H1 (cell line): Measurements from ENCODE around the gene DMBX1. TPM values are rescaled to one million over a fixed set of nuclear protein-coding genes. Genes with fewer than 3 reads are reported as not detected.

Source experiments
- CTCF ChIA-PET: fragments of 300-600 bp; sonication (Branson Sonifier 250); formaldehyde crosslinking; loops from one replicate; lab custom pipeline; 2021; ENCODE audit not compliant: partially characterized antibody; lab: Charles Lee
- POLR2A ChIA-PET: fragments of 300-600 bp; sonication (Branson Sonifier 250); formaldehyde crosslinking; loops from one replicate; lab custom pipeline; 2021; ENCODE audit warnings: inconsistent platforms; ENCODE audit not compliant: partially characterized antibody; lab: Charles Lee
- DNase-seq, 2 experiments: peaks; one replicate each; pipeline versions ENCODE4 v3.0.0 to v3.0.0-alpha.2; 2010 to 2022; ENCODE audit warnings: low spot score in 2 of 2, low read depth in 1 of 2, mixed read lengths in 1 of 2
- FAIRE-seq: peaks from 2 replicates; lab custom pipeline; 2011; peaks lifted over from hg19 to GRCh38; lab: Jason Lieb, UNC
- H2AFZ ChIP-seq: 2 replicates; pipeline ENCODE4 v1.8.1; 2012; ENCODE audit warnings: low read length, inconsistent platforms
- H2AK5ac ChIP-seq: 2 replicates; pipeline ENCODE4 v1.6.1; 2013; ENCODE audit warnings: low read depth, low read length
- H2BK120ac ChIP-seq: replicated peaks from 2 replicates; pipeline ENCODE3; 2013; ENCODE audit warnings: low read depth, low read length, inconsistent platforms
- H2BK12ac ChIP-seq: 2 replicates; pipeline ENCODE4 v1.6.1; 2013; ENCODE audit warnings: low read depth, low read length
- H2BK15ac ChIP-seq: 2 replicates; pipeline ENCODE4 v1.6.1; 2013; ENCODE audit warnings: low read length
- H2BK20ac ChIP-seq: 2 replicates; pipeline ENCODE4 v1.6.1; 2013; ENCODE audit warnings: low read length
- H2BK5ac ChIP-seq: 2 replicates; pipeline ENCODE4 v1.6.1; 2013; ENCODE audit warnings: low read depth, low read length
- H3K14ac ChIP-seq: 2 replicates; pipeline ENCODE4 v1.6.1; 2013; ENCODE audit warnings: inconsistent platforms; ENCODE audit not compliant: insufficient read length
- H3K18ac ChIP-seq: 2 replicates; pipeline ENCODE4 v1.6.1; 2013; ENCODE audit warnings: low read length; ENCODE audit errors: extremely low read depth
- H3K23ac ChIP-seq: 2 replicates; pipeline ENCODE4 v1.6.1; 2013; ENCODE audit warnings: inconsistent platforms; ENCODE audit not compliant: insufficient read length
- H3K23me2 ChIP-seq: 2 replicates; pipeline ENCODE4 v1.6.1; 2013; ENCODE audit warnings: low read depth, low read length
- H3K27ac ChIP-seq: 2 replicates; pipeline ENCODE4 v1.6.1; 2011; ENCODE audit warnings: low read depth, low read length, inconsistent platforms
- H3K27me3 ChIP-seq, 4 experiments: replicated peaks in 1 of 4; 1 replicate in 1 of 4; 2 replicates in 3 of 4; pipeline versions ENCODE4 v1.6.1 to v1.8.1; 2011 to 2013; ENCODE audit warnings: low read length in 3 of 4, mild to moderate bottlenecking in 3 of 4, inconsistent platforms in 2 of 4, mixed read lengths in 2 of 4, moderate library complexity in 1 of 4; ENCODE audit not compliant: control insufficient read depth in 3 of 4, insufficient read depth in 3 of 4; ENCODE audit errors: extremely low read depth in 1 of 4
- H3K36me3 ChIP-seq, 4 experiments: 2 replicates each; pipeline versions ENCODE4 v1.6.1 to v1.8.1; 2011 to 2013; ENCODE audit warnings: mild to moderate bottlenecking in 4 of 4, low read length in 3 of 4, moderate library complexity in 2 of 4, control low read depth in 1 of 4, inconsistent platforms in 1 of 4; ENCODE audit not compliant: insufficient read depth in 4 of 4, control insufficient read depth in 2 of 4
- H3K4ac ChIP-seq: replicated peaks from 2 replicates; pipeline ENCODE3; 2013; ENCODE audit warnings: low read length, low read depth, mixed read lengths, inconsistent platforms; ENCODE audit not compliant: insufficient read length
- H3K4me1 ChIP-seq, 4 experiments: replicated peaks in 1 of 4; 1 replicate in 1 of 4; 2 replicates in 3 of 4; pipeline versions ENCODE4 v1.6.1 to v1.8.1; 2011 to 2013; ENCODE audit warnings: low read length in 3 of 4, inconsistent platforms in 2 of 4, mixed read lengths in 1 of 4; ENCODE audit not compliant: insufficient read depth in 4 of 4, control insufficient read depth in 3 of 4
- H3K4me2 ChIP-seq, 2 experiments: 2 replicates each; pipeline versions ENCODE4 v1.6.1 to v1.8.1; 2011 to 2013; ENCODE audit warnings: low read depth in 2 of 2, low read length in 2 of 2, control low read depth in 1 of 2, inconsistent platforms in 1 of 2, mild to moderate bottlenecking in 1 of 2; ENCODE audit not compliant: insufficient read depth in 1 of 2
- H3K4me3 ChIP-seq, 4 experiments: fragments of 200-600, 300-600 bp in 1 of 4; sonication (generic), shearing (Covaris generic), sonication (Bioruptor Twin) in 1 of 4; 2 replicates each; pipeline versions ENCODE4 v1.5.1 to v1.8.1; 2011 to 2016; ENCODE audit warnings: low read length in 4 of 4, low read depth in 3 of 4, control low read depth in 2 of 4, inconsistent platforms in 2 of 4, mild to moderate bottlenecking in 2 of 4, mixed read lengths in 1 of 4, moderate library complexity in 1 of 4; ENCODE audit not compliant: insufficient read depth in 2 of 4; ENCODE audit errors: extremely low read depth in 1 of 4
- H3K56ac ChIP-seq: replicated peaks from 2 replicates; pipeline ENCODE3; 2013; ENCODE audit warnings: low read depth, mild to moderate bottlenecking, mixed read lengths, low read length, inconsistent platforms; ENCODE audit not compliant: insufficient read length
- H3K79me1 ChIP-seq: 2 replicates; pipeline ENCODE4 v1.6.1; 2013; ENCODE audit warnings: low read depth, low read length, control low read depth
- H3K79me2 ChIP-seq, 2 experiments: 2 replicates each; pipeline versions ENCODE4 v1.6.1 to v1.8.1; 2012 to 2013; ENCODE audit warnings: low read length in 2 of 2, mild to moderate bottlenecking in 2 of 2, inconsistent platforms in 1 of 2; ENCODE audit not compliant: insufficient read depth in 2 of 2, control insufficient read depth in 1 of 2
- H3K9ac ChIP-seq, 4 experiments: replicated peaks in 1 of 4; 1 replicate in 1 of 4; 2 replicates in 3 of 4; pipeline versions ENCODE4 v1.6.1 to v1.8.1; 2011 to 2013; ENCODE audit warnings: low read depth in 3 of 4, low read length in 3 of 4, control low read depth in 2 of 4, mild to moderate bottlenecking in 2 of 4, moderate library complexity in 2 of 4, inconsistent platforms in 1 of 4; ENCODE audit errors: extremely low read depth in 1 of 4
- H3K9me3 ChIP-seq, 2 experiments: 2 replicates each; pipeline versions ENCODE4 v1.6.1 to v1.8.1; 2012 to 2013; ENCODE audit warnings: mild to moderate bottlenecking in 2 of 2, moderate library complexity in 2 of 2, control low read depth in 1 of 2, inconsistent platforms in 1 of 2, low read depth in 1 of 2, low read length in 1 of 2, mixed read lengths in 1 of 2; ENCODE audit not compliant: insufficient read depth in 2 of 2
- H4K20me1 ChIP-seq, 2 experiments: replicated peaks in 1 of 2; 2 replicates each; pipeline versions ENCODE3 to v1.8.1; 2011 to 2013; ENCODE audit warnings: inconsistent platforms in 2 of 2, low read length in 2 of 2, mild to moderate bottlenecking in 1 of 2; ENCODE audit not compliant: insufficient read depth in 2 of 2, control insufficient read depth in 1 of 2
- H4K5ac ChIP-seq: 2 replicates; pipeline ENCODE4 v1.6.1; 2013; ENCODE audit warnings: low read length, low read depth, mixed read lengths, inconsistent platforms; ENCODE audit not compliant: insufficient read length
- H4K8ac ChIP-seq: 2 replicates; pipeline ENCODE4 v1.8.0; 2013; ENCODE audit warnings: mild to moderate bottlenecking, moderate library complexity, low read length, inconsistent platforms; ENCODE audit not compliant: insufficient read depth; ENCODE audit errors: extremely low read depth
- H4K91ac ChIP-seq: replicated peaks from 2 replicates; pipeline ENCODE3; 2013; ENCODE audit warnings: low read length, mixed read lengths, inconsistent platforms; ENCODE audit not compliant: insufficient read length
- CBX5 ChIP-seq: fragments of 300-800, 300-1000 bp; sonication (generic); IDR thresholded peaks from 2 replicates; pipeline ENCODE4 v1.7.1; 2016; ENCODE audit warnings: antibody characterized with exemption, low read length, low read depth
- CTBP2 ChIP-seq: IDR thresholded peaks from 2 replicates; pipeline ENCODE4 v1.7.0; 2011; ENCODE audit warnings: borderline replicate concordance, mild to moderate bottlenecking, moderate library complexity, mixed read lengths, low read length; ENCODE audit not compliant: insufficient read depth, insufficient read length
- EP300 ChIP-seq, 2 experiments: IDR thresholded peaks; 1 replicate in 1 of 2; 2 replicates in 1 of 2; pipeline ENCODE4 v1.6.1; 2011 to 2012; ENCODE audit warnings: low read depth in 2 of 2, low read length in 2 of 2, mild to moderate bottlenecking in 2 of 2, borderline replicate concordance in 1 of 2, inconsistent platforms in 1 of 2, moderate library complexity in 1 of 2
- FOSL1 ChIP-seq: IDR thresholded peaks from 2 replicates; pipeline ENCODE4 v1.6.1; 2011; ENCODE audit warnings: mild to moderate bottlenecking, low read depth, low read length, moderate library complexity; ENCODE audit not compliant: insufficient read depth
- SIX5 ChIP-seq: IDR thresholded peaks from 2 replicates; pipeline ENCODE4 v1.6.1; 2011; ENCODE audit warnings: mild to moderate bottlenecking, low read depth, low read length
- WGBS, 2 experiments: shearing (Covaris generic) in 1 of 2; methylation state at CpG; one replicate each; pipeline versions ENCODE4 v1.1.6 to v1.1.7; 2013 to 2015; ENCODE audit warnings: low lambda C conversion rate in 2 of 2, mixed read lengths in 2 of 2, inconsistent platforms in 1 of 2, low coverage in 1 of 2, missing lambda C conversion rate in 1 of 2; ENCODE audit not compliant: insufficient replicate concordance in 2 of 2, insufficient coverage in 1 of 2, insufficient read length in 1 of 2; ENCODE audit errors: extremely low coverage in 1 of 2, missing lambda C conversion rate in 1 of 2; 5-methylcytosine and 5-hydroxymethylcytosine counted together
- polyA plus RNA-seq, 7 experiments: library from polyadenylated mRNA; depleted of rRNA in 3 of 7; stranded (reverse) in 5 of 7; unstranded in 2 of 7; fragments of >200 nt in 5 of 7; fragments of 200-250 nt in 2 of 7; gene quantifications; 1 replicate in 5 of 7; 2 replicates in 1 of 7; 4 replicates in 1 of 7; pipeline versions ENCODE4 v1.2.1 to v1.2.3, GENCODE V29; 2011 to 2013; ENCODE audit warnings: missing spikeins in 2 of 7, mixed read lengths in 2 of 7
- total RNA-seq: library from RNA; stranded (reverse); fragmentation: NEBNext Ultra II Directional; extraction: Animal tissue kit (Norgen Biotek cat#: 25700); gene quantifications from 2 replicates; pipeline ENCODE4 v1.2.1, GENCODE V29; 2021
- TF ChIP-seq, protein P1 (sequence below), 3 experiments: IDR thresholded peaks; 1 replicate in 2 of 3; 2 replicates in 1 of 3; pipeline versions ENCODE4 v1.5.1 to v1.6.1; 2011; ENCODE audit warnings: low read length in 3 of 3, mild to moderate bottlenecking in 3 of 3, inconsistent platforms in 2 of 3, low read depth in 1 of 3, moderate library complexity in 1 of 3; ENCODE audit not compliant: insufficient read depth in 1 of 3; ENCODE audit errors: control extremely low read depth in 1 of 3
- TF ChIP-seq, protein P2 (sequence below): IDR thresholded peaks from 2 replicates; pipeline ENCODE4 v1.6.1; 2011; ENCODE audit warnings: low read length, improper control_type of control experiment

Gene DMBX1
- total and polyA plus RNA-seq, 2 of the 8 experiments (the other 6 are each of a cell fraction or from before 2014, with no cell fraction given) = 0.23 to 0.30 TPM

DNA sequence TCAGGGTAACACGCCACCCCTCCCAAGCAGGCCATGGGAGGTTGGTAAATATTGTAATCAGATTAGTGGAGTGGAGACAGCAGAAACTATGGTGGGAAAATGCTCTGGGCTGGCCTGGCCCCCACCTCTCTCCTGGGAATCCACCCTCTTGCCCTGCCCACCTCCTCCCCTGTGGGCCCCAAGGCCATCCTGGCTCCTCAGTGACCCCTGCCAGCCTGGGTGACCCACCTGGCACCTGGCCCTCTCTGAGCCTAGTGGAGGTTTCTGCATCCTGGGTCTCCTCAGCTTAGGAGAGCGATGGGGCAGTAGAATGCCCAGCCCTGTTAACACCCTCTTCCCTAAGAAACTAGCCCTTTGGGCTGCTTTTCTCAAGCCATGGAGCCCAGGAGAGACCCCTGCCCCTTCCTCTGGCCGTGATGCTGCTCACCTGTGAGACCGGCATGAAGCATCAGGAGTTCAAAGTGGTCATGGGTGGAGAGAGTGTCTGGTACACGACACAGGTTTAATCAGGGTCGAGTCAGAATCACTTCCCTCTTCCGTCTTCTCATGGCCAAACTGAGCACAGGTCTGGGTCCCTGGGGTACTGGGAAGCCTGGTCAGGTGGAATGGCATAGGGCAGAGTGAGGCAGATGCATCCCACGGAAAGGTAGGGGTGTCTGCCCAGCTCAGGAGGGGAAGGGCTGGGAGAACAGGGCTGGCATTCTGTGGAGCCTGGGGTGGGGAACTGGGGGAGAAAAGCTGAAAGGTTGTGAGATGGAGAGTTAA lies 10.7 kb upstream of the DMBX1 start:
- Histone ChIP-seq H2BK12ac (no peak overlapping the region), H2BK15ac (no peak overlapping the region), H3K36me3 (no peaks in the 10 kb centered on the region), H3K56ac (no peak overlapping the region), H3K23me2 (no peaks in the 10 kb centered on the region), H4K20me1 (peaks cover 2 to 3% of the 10 kb centered on the region in 2 experiments), H3K18ac (no peak overlapping the region), H3K27me3 (peaks cover 3 to 66% (median 55%) of the 10 kb centered on the region in 4 experiments), H2AK5ac (no peak overlapping the region), H3K4me3 (no peak overlapping the region), H3K14ac (no peak overlapping the region), H2AFZ (no peak overlapping the region), H4K8ac (no peak overlapping the region), H3K27ac (no peak overlapping the region), H3K9me3 (no peaks in the 10 kb centered on the region), H2BK120ac (no peak overlapping the region), H3K4ac (no peak overlapping the region), H3K79me2 (no peaks in the 10 kb centered on the region), H3K79me1 (no peaks in the 10 kb centered on the region), H4K91ac (no peak overlapping the region), H2BK20ac (no peak overlapping the region), H4K5ac (no peak overlapping the region), H2BK5ac (no peak overlapping the region), H3K4me1 (peaks cover 3 to 14% (median 10%) of the 10 kb centered on the region in 4 experiments), H3K4me2 (no peak overlapping the region), H3K9ac (no peak overlapping the region), H3K23ac (no peak overlapping the region)
- DNase-seq (no peak), FAIRE-seq (no peak)
- ChIA-PET POLR2A (interaction anchor here (1.0 kb wide), 1 partner anchor 32 kb away, joined by 3 read pairs; no protein-coding TSS in a partner anchor), CTCF (interaction anchor here (1.0 to 35.6 kb wide), 23 partner anchors 8 to 751 kb away, joined by 3 to 1068 read pairs (median 12); partner anchors contain the start of genes DMBX1 and MKNK1)
- WGBS, 2 experiments = 73% methylated on average over 8 of the region's 8 CpGs; no CpG with 5 or more reads in 1 of the 2 experiments
- TF ChIP-seq CBX5 (no peak), CTBP2 (no peak), SIX5 (no peak), EP300 (IDR thresholded peaks at IDR 0.05; ENCODE audit: borderline replicate concordance in 1 of 2, low read depth in 2 of 2, low read length in 2 of 2) (no peak), FOSL1 (no peak)
- TF ChIP-seq, protein P1, sequence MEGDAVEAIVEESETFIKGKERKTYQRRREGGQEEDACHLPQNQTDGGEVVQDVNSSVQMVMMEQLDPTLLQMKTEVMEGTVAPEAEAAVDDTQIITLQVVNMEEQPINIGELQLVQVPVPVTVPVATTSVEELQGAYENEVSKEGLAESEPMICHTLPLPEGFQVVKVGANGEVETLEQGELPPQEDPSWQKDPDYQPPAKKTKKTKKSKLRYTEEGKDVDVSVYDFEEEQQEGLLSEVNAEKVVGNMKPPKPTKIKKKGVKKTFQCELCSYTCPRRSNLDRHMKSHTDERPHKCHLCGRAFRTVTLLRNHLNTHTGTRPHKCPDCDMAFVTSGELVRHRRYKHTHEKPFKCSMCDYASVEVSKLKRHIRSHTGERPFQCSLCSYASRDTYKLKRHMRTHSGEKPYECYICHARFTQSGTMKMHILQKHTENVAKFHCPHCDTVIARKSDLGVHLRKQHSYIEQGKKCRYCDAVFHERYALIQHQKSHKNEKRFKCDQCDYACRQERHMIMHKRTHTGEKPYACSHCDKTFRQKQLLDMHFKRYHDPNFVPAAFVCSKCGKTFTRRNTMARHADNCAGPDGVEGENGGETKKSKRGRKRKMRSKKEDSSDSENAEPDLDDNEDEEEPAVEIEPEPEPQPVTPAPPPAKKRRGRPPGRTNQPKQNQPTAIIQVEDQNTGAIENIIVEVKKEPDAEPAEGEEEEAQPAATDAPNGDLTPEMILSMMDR (IDR thresholded peaks at IDR 0.05; ENCODE audit: control extremely low read depth in 1 of 3, insufficient read depth in 1 of 3, low read depth in 1 of 3, low read length in 3 of 3) = no peak
- TF ChIP-seq, protein P2, sequence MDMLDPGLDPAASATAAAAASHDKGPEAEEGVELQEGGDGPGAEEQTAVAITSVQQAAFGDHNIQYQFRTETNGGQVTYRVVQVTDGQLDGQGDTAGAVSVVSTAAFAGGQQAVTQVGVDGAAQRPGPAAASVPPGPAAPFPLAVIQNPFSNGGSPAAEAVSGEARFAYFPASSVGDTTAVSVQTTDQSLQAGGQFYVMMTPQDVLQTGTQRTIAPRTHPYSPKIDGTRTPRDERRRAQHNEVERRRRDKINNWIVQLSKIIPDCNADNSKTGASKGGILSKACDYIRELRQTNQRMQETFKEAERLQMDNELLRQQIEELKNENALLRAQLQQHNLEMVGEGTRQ = no peak
